IPS DF 6.9 (cell line): ENCODE results near the gene PRIMA1.

ENCODE experiments used
- DNase-seq: peaks from one replicate; pipeline ENCODE4 v3.0.0-alpha.2; 2013; ENCODE audit warnings: low read depth, low spot score
- H3K27ac ChIP-seq: one replicate; pipeline ENCODE4 v1.5.1; 2013; ENCODE audit warnings: low read length, control low read depth
- H3K27me3 ChIP-seq: 2 replicates; pipeline ENCODE4 v1.6.1; 2013; ENCODE audit warnings: mild to moderate bottlenecking, low read length; ENCODE audit not compliant: control insufficient read depth, insufficient read depth
- H3K36me3 ChIP-seq: 2 replicates; pipeline ENCODE4 v1.6.1; 2013; ENCODE audit warnings: low read length; ENCODE audit not compliant: control insufficient read depth, insufficient read depth
- H3K4me1 ChIP-seq: 2 replicates; pipeline ENCODE4 v1.6.1; 2013; ENCODE audit warnings: low read length; ENCODE audit not compliant: control insufficient read depth, insufficient read depth
- H3K4me3 ChIP-seq: 2 replicates; pipeline ENCODE4 v1.5.1; 2013; ENCODE audit warnings: mild to moderate bottlenecking, low read length
- H3K9me3 ChIP-seq: 2 replicates; pipeline ENCODE4 v1.6.1; 2013; ENCODE audit warnings: low read length, inconsistent platforms; ENCODE audit not compliant: control insufficient read depth, insufficient read depth
- WGBS: extraction: QIAGEN DNeasy Blood & Tissue Kit; methylation state at CpG from one replicate; pipeline ENCODE4 v1.1.7; 2013; ENCODE audit warnings: mixed read lengths, missing lambda C conversion rate; ENCODE audit not compliant: insufficient read length, insufficient coverage; 5-methylcytosine and 5-hydroxymethylcytosine counted together

The PRIMA1 gene

GRCh38 chr14:93712838-93713724 is 75.2 kb downstream of the PRIMA1 start:
- no peaks in the 10 kb centered on the region for H3K27me3 ChIP-seq
- no peaks in the 10 kb centered on the region for H3K9me3 ChIP-seq
- no peaks in the 10 kb centered on the region for H3K36me3 ChIP-seq
- H3K27ac ChIP-seq: no peak overlapping the region
- H3K4me1 ChIP-seq: peaks cover 7% of the 10 kb centered on the region
- no peak for DNase-seq
- WGBS: no CpG with 5 or more reads among the region's 18 CpGs
- H3K4me3 ChIP-seq: no peak overlapping the region

- Histone ChIP-seq H3K4me1 (peaks cover 7% of the 10 kb centered on the region), H3K9me3 (no peaks in the 10 kb centered on the region), H3K27ac (no peak overlapping the region), H3K36me3 (no peaks in the 10 kb centered on the region), H3K27me3 (no peaks in the 10 kb centered on the region), H3K4me3 (no peak overlapping the region; the same call in 1 of the 2 replicates)
- WGBS: no CpG with 5 or more reads among the region's 9 CpGs
- no peak for DNase-seq
Observed at GRCh38 chr14:93712079-93712837, 76.0 kb downstream of the PRIMA1 start.

GRCh38 chr14:93709249-93709648 is 79.0 kb downstream of the PRIMA1 start:
- WGBS: no CpG with 5 or more reads among the region's 4 CpGs
- no peak for DNase-seq
- Histone ChIP-seq H3K27me3 (no peaks in the 10 kb centered on the region), H3K36me3 (no peaks in the 10 kb centered on the region), H3K4me3 (no peak overlapping the region), H3K9me3 (no peaks in the 10 kb centered on the region), H3K4me1 (peaks cover 7% of the 10 kb centered on the region), H3K27ac (no peak overlapping the region)

- no peak for DNase-seq
- Histone ChIP-seq H3K4me1 (peaks cover 7% of the 10 kb centered on the region), H3K4me3 (no peak overlapping the region), H3K27ac (no peak overlapping the region), H3K9me3 (no peaks in the 10 kb centered on the region), H3K27me3 (no peaks in the 10 kb centered on the region), H3K36me3 (no peaks in the 10 kb centered on the region)
- no CpG with 5 or more reads among the region's 5 CpGs for WGBS
Observed at GRCh38 chr14:93708800-93709199, 79.5 kb downstream of the PRIMA1 start.

- Histone ChIP-seq H3K4me1 (peaks cover 7% of the 10 kb centered on the region), H3K36me3 (no peaks in the 10 kb centered on the region), H3K27ac (no peak overlapping the region), H3K27me3 (no peaks in the 10 kb centered on the region), H3K9me3 (no peaks in the 10 kb centered on the region), H3K4me3 (no peak overlapping the region)
- no peak for DNase-seq
- no CpG with 5 or more reads among the region's 6 CpGs for WGBS
Observed at GRCh38 chr14:93708311-93708734, 80.0 kb downstream of the PRIMA1 start.

- no peak for DNase-seq
- Histone ChIP-seq H3K36me3 (no peaks in the 10 kb centered on the region), H3K27me3 (no peaks in the 10 kb centered on the region), H3K4me3 (no peak overlapping the region), H3K4me1 (peaks cover 3% of the 10 kb centered on the region), H3K9me3 (no peaks in the 10 kb centered on the region), H3K27ac (no peak overlapping the region)
- no CpG with 5 or more reads among the region's 3 CpGs for whole genome bisulfite sequencing
Observed at GRCh38 chr14:93707475-93707874, 80.8 kb downstream of the PRIMA1 start.

GRCh38 chr14:93706360-93706955 is 81.8 kb downstream of the PRIMA1 start:
- no peaks in the 10 kb centered on the region for H3K36me3 ChIP-seq
- H3K4me1 ChIP-seq: no peaks in the 10 kb centered on the region
- no peaks in the 10 kb centered on the region for H3K9me3 ChIP-seq
- no peak overlapping the region; the same call in 1 of the 2 replicates for H3K4me3 ChIP-seq
- no peak overlapping the region for H3K27ac ChIP-seq
- no CpG with 5 or more reads among the region's 21 CpGs for WGBS
- no peaks in the 10 kb centered on the region for H3K27me3 ChIP-seq
- no peak for DNase-seq

GRCh38 chr14:93705513-93706156 is 82.7 kb downstream of the PRIMA1 start:
- no CpG with 5 or more reads among the region's 15 CpGs for WGBS
- H3K4me3 ChIP-seq: no peak overlapping the region

GRCh38 chr14:93703941-93704340 is 84.3 kb downstream of the PRIMA1 start:
- Histone ChIP-seq H3K4me3 (no peak overlapping the region), H3K9me3 (no peaks in the 10 kb centered on the region), H3K4me1 (no peaks in the 10 kb centered on the region), H3K36me3 (no peaks in the 10 kb centered on the region), H3K27ac (no peak overlapping the region), H3K27me3 (no peaks in the 10 kb centered on the region)
- no CpG with 5 or more reads among the region's 6 CpGs for WGBS
- no peak for DNase-seq

More at GRCh38 chr14:93705513-93706156, 82.7 kb downstream of the PRIMA1 start:
- no peak overlapping the region for H3K27ac ChIP-seq
- H3K27me3 ChIP-seq: no peaks in the 10 kb centered on the region
- H3K36me3 ChIP-seq: no peaks in the 10 kb centered on the region
- H3K9me3 ChIP-seq: no peaks in the 10 kb centered on the region
- DNase-seq: no peak
- no peaks in the 10 kb centered on the region for H3K4me1 ChIP-seq

- no peaks in the 10 kb centered on the region for H3K27me3 ChIP-seq
- no peak overlapping the region for H3K4me3 ChIP-seq
- H3K4me1 ChIP-seq: no peaks in the 10 kb centered on the region
- no peak overlapping the region for H3K27ac ChIP-seq
- DNase-seq: no peak
- WGBS: no CpG with 5 or more reads among the region's 6 CpGs
- no peaks in the 10 kb centered on the region for H3K36me3 ChIP-seq
- H3K9me3 ChIP-seq: no peaks in the 10 kb centered on the region
Observed at GRCh38 chr14:93702946-93703345, 85.3 kb downstream of the PRIMA1 start.
